ENCODE data around the gene RING1.

The RING1 gene

GRCh38 chr6:33209856-33210255 lies 1.6 kb downstream of the RING1 start:
- no peak overlapping the region for H3K4me3 ChIP-seq (ENCODE audit: insufficient read depth, low read depth, low read length)
- H3K36me3 ChIP-seq (ENCODE audit: control insufficient read depth, insufficient read depth, low read length) = peaks cover 23% of the 10 kb centered on the region
- H3K27me3 ChIP-seq (ENCODE audit: control insufficient read depth, insufficient read depth, low read length, poor library complexity, severe bottlenecking) = peaks cover 25% of the 10 kb centered on the region
- no peak overlapping the region for H3K27ac ChIP-seq (ENCODE audit: insufficient read depth, low read depth, low read length, poor library complexity, severe bottlenecking)
- WGBS, 2 experiments = 94 to 96% methylated on average over 10 of the region's 10 CpGs
- H3K4me1 ChIP-seq (ENCODE audit: control insufficient read depth, insufficient read depth, low read length) = peaks cover 42% of the 10 kb centered on the region
- no peaks in the 10 kb centered on the region for H3K9me3 ChIP-seq (ENCODE audit: control insufficient read depth, low read length)

GRCh38 chr6:33211136-33211535 lies 2.8 kb downstream of the RING1 start:
- Histone ChIP-seq H3K27me3 (ENCODE audit: control insufficient read depth, insufficient read depth, low read length, poor library complexity, severe bottlenecking) (peaks cover 29% of the 10 kb centered on the region), H3K9me3 (ENCODE audit: control insufficient read depth, low read length) (no peaks in the 10 kb centered on the region), H3K27ac (ENCODE audit: insufficient read depth, low read depth, low read length, poor library complexity, severe bottlenecking) (no peak overlapping the region), H3K36me3 (ENCODE audit: control insufficient read depth, insufficient read depth, low read length) (peaks cover 23% of the 10 kb centered on the region), H3K4me3 (ENCODE audit: insufficient read depth, low read depth, low read length) (no peak overlapping the region), H3K4me1 (ENCODE audit: control insufficient read depth, insufficient read depth, low read length) (peaks cover 31% of the 10 kb centered on the region)
- WGBS, 2 experiments = 85 to 88% methylated on average over 17 of the region's 17 CpGs

- 66 to 68% methylated on average over 18 of the region's 18 CpGs for WGBS, 2 experiments
- Histone ChIP-seq H3K9me3 (ENCODE audit: control insufficient read depth, low read length) (no peaks in the 10 kb centered on the region), H3K4me3 (ENCODE audit: insufficient read depth, low read depth, low read length) (no peak overlapping the region), H3K36me3 (ENCODE audit: control insufficient read depth, insufficient read depth, low read length) (peaks cover 23% of the 10 kb centered on the region), H3K27ac (ENCODE audit: insufficient read depth, low read depth, low read length, poor library complexity, severe bottlenecking) (no peak overlapping the region), H3K4me1 (ENCODE audit: control insufficient read depth, insufficient read depth, low read length) (peaks cover 30% of the 10 kb centered on the region), H3K27me3 (ENCODE audit: control insufficient read depth, insufficient read depth, low read length, poor library complexity, severe bottlenecking) (peaks cover 36% of the 10 kb centered on the region)
Observed at GRCh38 chr6:33211666-33212422, 3.5 kb downstream of the RING1 start.

GRCh38 chr6:33212857-33213165 lies 4.5 kb downstream of the RING1 start:
- peaks cover 30% of the 10 kb centered on the region for H3K4me1 ChIP-seq (ENCODE audit: control insufficient read depth, insufficient read depth, low read length)
- no peak overlapping the region for H3K27ac ChIP-seq (ENCODE audit: insufficient read depth, low read depth, low read length, poor library complexity, severe bottlenecking)
- H3K9me3 ChIP-seq (ENCODE audit: control insufficient read depth, low read length) = no peaks in the 10 kb centered on the region
- peaks cover 23% of the 10 kb centered on the region for H3K36me3 ChIP-seq (ENCODE audit: control insufficient read depth, insufficient read depth, low read length)
- 5 to 8% methylated on average over 6 of the region's 6 CpGs for WGBS, 2 experiments
- H3K27me3 ChIP-seq (ENCODE audit: control insufficient read depth, insufficient read depth, low read length, poor library complexity, severe bottlenecking) = peaks cover 46% of the 10 kb centered on the region
- H3K4me3 ChIP-seq (ENCODE audit: insufficient read depth, low read depth, low read length) = peak overlapping the region; percentile 41

GRCh38 chr6:33213166-33213988 lies 5.1 kb downstream of the RING1 start:
- 1% methylated on average over 42 to 43 of the region's 43 CpGs for WGBS, 2 experiments
- Histone ChIP-seq H3K27me3 (ENCODE audit: control insufficient read depth, insufficient read depth, low read length, poor library complexity, severe bottlenecking) (peaks cover 52% of the 10 kb centered on the region), H3K4me1 (ENCODE audit: control insufficient read depth, insufficient read depth, low read length) (peaks cover 30% of the 10 kb centered on the region), H3K36me3 (ENCODE audit: control insufficient read depth, insufficient read depth, low read length) (peaks cover 23% of the 10 kb centered on the region), H3K4me3 (ENCODE audit: insufficient read depth, low read depth, low read length) (peak overlapping the region; percentile 41), H3K9me3 (ENCODE audit: control insufficient read depth, low read length) (no peaks in the 10 kb centered on the region), H3K27ac (ENCODE audit: insufficient read depth, low read depth, low read length, poor library complexity, severe bottlenecking) (no peak overlapping the region)

- WGBS, 2 experiments = 21 to 25% methylated on average over 9 of the region's 9 CpGs
- peaks cover 23% of the 10 kb centered on the region for H3K36me3 ChIP-seq (ENCODE audit: control insufficient read depth, insufficient read depth, low read length)
- peaks cover 57% of the 10 kb centered on the region for H3K27me3 ChIP-seq (ENCODE audit: control insufficient read depth, insufficient read depth, low read length, poor library complexity, severe bottlenecking)
- H3K27ac ChIP-seq (ENCODE audit: insufficient read depth, low read depth, low read length, poor library complexity, severe bottlenecking) = no peak overlapping the region
- peaks cover 28% of the 10 kb centered on the region for H3K4me1 ChIP-seq (ENCODE audit: control insufficient read depth, insufficient read depth, low read length)
- H3K9me3 ChIP-seq (ENCODE audit: control insufficient read depth, low read length) = no peaks in the 10 kb centered on the region
- peak overlapping the region; percentile 41 for H3K4me3 ChIP-seq (ENCODE audit: insufficient read depth, low read depth, low read length)
Observed at GRCh38 chr6:33213989-33214335, 5.7 kb downstream of the RING1 start.

- H3K9me3 ChIP-seq (ENCODE audit: control insufficient read depth, low read length) = no peaks in the 10 kb centered on the region
- H3K4me1 ChIP-seq (ENCODE audit: control insufficient read depth, insufficient read depth, low read length) = peaks cover 12% of the 10 kb centered on the region
- H3K27me3 ChIP-seq (ENCODE audit: control insufficient read depth, insufficient read depth, low read length, poor library complexity, severe bottlenecking) = peaks cover 73% of the 10 kb centered on the region
- H3K4me3 ChIP-seq (ENCODE audit: insufficient read depth, low read depth, low read length) = no peak overlapping the region
- H3K27ac ChIP-seq (ENCODE audit: insufficient read depth, low read depth, low read length, poor library complexity, severe bottlenecking) = no peak overlapping the region
- H3K36me3 ChIP-seq (ENCODE audit: control insufficient read depth, insufficient read depth, low read length) = peaks cover 13% of the 10 kb centered on the region
- WGBS, 2 experiments = 83 to 85% methylated on average over 9 of the region's 9 CpGs
Observed at GRCh38 chr6:33215271-33216116, 7.2 kb downstream of the RING1 start.

GRCh38 chr6:33216117-33216649 lies 7.9 kb downstream of the RING1 start:
- no peak overlapping the region for H3K4me3 ChIP-seq (ENCODE audit: insufficient read depth, low read depth, low read length)
- peaks cover 10% of the 10 kb centered on the region for H3K36me3 ChIP-seq (ENCODE audit: control insufficient read depth, insufficient read depth, low read length)
- H3K4me1 ChIP-seq (ENCODE audit: control insufficient read depth, insufficient read depth, low read length) = peaks cover 12% of the 10 kb centered on the region
- 92 to 94% methylated on average over 4 of the region's 4 CpGs for WGBS, 2 experiments
- no peaks in the 10 kb centered on the region for H3K9me3 ChIP-seq (ENCODE audit: control insufficient read depth, low read length)
- H3K27ac ChIP-seq (ENCODE audit: insufficient read depth, low read depth, low read length, poor library complexity, severe bottlenecking) = no peak overlapping the region
- peaks cover 74% of the 10 kb centered on the region for H3K27me3 ChIP-seq (ENCODE audit: control insufficient read depth, insufficient read depth, low read length, poor library complexity, severe bottlenecking)

GRCh38 chr6:33217246-33217645 lies 8.9 kb downstream of the RING1 start:
- Histone ChIP-seq H3K27me3 (ENCODE audit: control insufficient read depth, insufficient read depth, low read length, poor library complexity, severe bottlenecking) (peaks cover 74% of the 10 kb centered on the region), H3K9me3 (ENCODE audit: control insufficient read depth, low read length) (no peaks in the 10 kb centered on the region), H3K27ac (ENCODE audit: insufficient read depth, low read depth, low read length, poor library complexity, severe bottlenecking) (no peak overlapping the region), H3K4me3 (ENCODE audit: insufficient read depth, low read depth, low read length) (no peak overlapping the region), H3K36me3 (ENCODE audit: control insufficient read depth, insufficient read depth, low read length) (peaks cover 1% of the 10 kb centered on the region), H3K4me1 (ENCODE audit: control insufficient read depth, insufficient read depth, low read length) (peaks cover 12% of the 10 kb centered on the region)
- WGBS, 2 experiments = 89 to 90% methylated on average over 6 of the region's 6 CpGs
